SU-DHL-6 (cell line): ENCODE measurements around the gene RNASE12.

Source experiments
- H2AFZ ChIP-seq: fragments of 200-600 bp; sonication (generic); 2 replicates; pipeline ENCODE4 v1.6.1; 2014; ENCODE audit warnings: low read depth, mild to moderate bottlenecking, moderate library complexity, mixed read lengths, antibody characterized with exemption, low read length; ENCODE audit not compliant: severe bottlenecking
- H3F3A ChIP-seq: fragments of 200-600 bp; shearing (Covaris generic); 2 replicates; pipeline ENCODE4 v1.6.0; 2016; ENCODE audit warnings: antibody characterized with exemption, mild to moderate bottlenecking; ENCODE audit not compliant: insufficient read depth
- H3K27ac ChIP-seq: fragments of 200-600 bp; sonication (generic); 2 replicates; pipeline ENCODE4 v1.5.1; 2016; ENCODE audit warnings: low read depth, mild to moderate bottlenecking, low read length, moderate library complexity, mixed read lengths
- H3K27me3 ChIP-seq: fragments of 200-600 bp; sonication (generic), shearing (Covaris generic); 2 replicates; pipeline ENCODE4 v1.6.0; 2014; ENCODE audit warnings: mild to moderate bottlenecking, low read length
- H3K36me3 ChIP-seq: fragments of 200-600 bp; sonication (generic); 2 replicates; pipeline ENCODE4 v1.6.1; 2014; ENCODE audit warnings: mild to moderate bottlenecking, low read length, mixed read lengths
- H3K4me2 ChIP-seq: fragments of 300-600, 200-600 bp; shearing (Covaris generic), sonication (generic); 2 replicates; pipeline ENCODE4 v1.6.0; 2014; ENCODE audit warnings: low read length, low read depth, mild to moderate bottlenecking; ENCODE audit not compliant: poor library complexity, severe bottlenecking
- H3K4me3 ChIP-seq: fragments of 200-600 bp; sonication (generic); 2 replicates; pipeline ENCODE4 v1.5.1; 2014; ENCODE audit warnings: antibody characterized with exemption, low read length, mild to moderate bottlenecking, mixed read lengths; ENCODE audit not compliant: insufficient read depth, poor library complexity, severe bottlenecking
- H3K79me2 ChIP-seq: fragments of 200-600 bp; sonication (generic); 2 replicates; pipeline ENCODE4 v1.6.1; 2014; ENCODE audit warnings: mild to moderate bottlenecking, low read length, moderate library complexity; ENCODE audit not compliant: insufficient read depth
- H3K9ac ChIP-seq: fragments of 200-600 bp; sonication (generic); 2 replicates; pipeline ENCODE4 v1.7.0; 2014; ENCODE audit warnings: mild to moderate bottlenecking, low read length
- H3K9me2 ChIP-seq: fragments of 200-600 bp; sonication (generic); replicated peaks from 2 replicates; pipeline ENCODE4 v1.6.1; 2014; ENCODE audit warnings: low read length; ENCODE audit not compliant: insufficient read depth
- H3K9me3 ChIP-seq: fragments of 200-600 bp; sonication (generic); 2 replicates; pipeline ENCODE4 v1.6.1; 2014; ENCODE audit warnings: low read length, mixed read lengths; ENCODE audit not compliant: insufficient read depth
- H4K20me1 ChIP-seq: fragments of 200-600 bp; sonication (generic); 2 replicates; pipeline ENCODE4 v1.6.1; 2014; ENCODE audit warnings: low read depth, mild to moderate bottlenecking, antibody characterized with exemption, low read length, moderate library complexity, mixed read lengths
- CTCF ChIP-seq: fragments of 200-600 bp; sonication (generic); IDR thresholded peaks from one replicate; pipeline ENCODE4 v1.5.1; 2017; ENCODE audit warnings: antibody characterized with exemption, mild to moderate bottlenecking, low read length, moderate library complexity; ENCODE audit not compliant: insufficient read depth, poor library complexity, severe bottlenecking
- EZH2phosphoT487 ChIP-seq: fragments of 200-600 bp; sonication (generic), shearing (Covaris generic); conservative IDR thresholded peaks from 2 replicates; pipeline ENCODE4 v1.6.1; 2018; ENCODE audit warnings: mild to moderate bottlenecking, antibody characterized with exemption, low read length, moderate library complexity, mixed read lengths

RNASE12 gene

GRCh38 chr14:20551606-20552005, 39.6 kb downstream of the RNASE12 start:
- Histone ChIP-seq H3K36me3 (no peaks in the 10 kb centered on the region), H3F3A (no peaks in the 10 kb centered on the region), H3K4me2 (no peak overlapping the region), H3K79me2 (no peaks in the 10 kb centered on the region), H4K20me1 (no peaks in the 10 kb centered on the region), H3K27me3 (no peaks in the 10 kb centered on the region), H3K9me3 (no peaks in the 10 kb centered on the region), H3K4me3 (no peak overlapping the region), H2AFZ (no peak overlapping the region), H3K9ac (no peak overlapping the region), H3K27ac (no peak overlapping the region), H3K9me2 (no peaks in the 10 kb centered on the region)
- TF ChIP-seq CTCF (no peak), EZH2phosphoT487 (no peak)

- TF ChIP-seq EZH2phosphoT487 = no peak
- TF ChIP-seq CTCF = no peak
- Histone ChIP-seq H2AFZ (no peak overlapping the region), H3K36me3 (no peaks in the 10 kb centered on the region), H3K27ac (no peak overlapping the region), H3K27me3 (0 out of 2 replicates have a peak, but pooled peaks cover 2% of the 10 kb centered on the region), H3K79me2 (no peaks in the 10 kb centered on the region), H3F3A (no peaks in the 10 kb centered on the region), H3K4me3 (no peak overlapping the region), H4K20me1 (no peaks in the 10 kb centered on the region), H3K4me2 (no peak overlapping the region), H3K9ac (no peak overlapping the region), H3K9me3 (no peaks in the 10 kb centered on the region), H3K9me2 (no peaks in the 10 kb centered on the region)
Measured at GRCh38 chr14:20550926-20551325, 40.2 kb downstream of the RNASE12 start.

- no peak for TF ChIP-seq CTCF
- Histone ChIP-seq H3K27me3 (0 out of 2 replicates have a peak, but pooled peaks cover 4% of the 10 kb centered on the region), H3K36me3 (no peaks in the 10 kb centered on the region), H3K9me2 (no peaks in the 10 kb centered on the region), H3K4me2 (no peak overlapping the region), H3K4me3 (no peak overlapping the region), H2AFZ (no peak overlapping the region), H3K79me2 (no peaks in the 10 kb centered on the region), H3F3A (no peaks in the 10 kb centered on the region), H3K9ac (no peak overlapping the region), H4K20me1 (no peaks in the 10 kb centered on the region), H3K9me3 (no peaks in the 10 kb centered on the region), H3K27ac (no peak overlapping the region)
Measured at GRCh38 chr14:20548414-20549158, 42.6 kb downstream of the RNASE12 start.
